HCT116 (cell line): Measurements from ENCODE around the gene AGMAT. TPM values are rescaled to one million over a fixed set of nuclear protein-coding genes. Genes with fewer than 3 reads are reported as not detected.

Experiments used
- ATAC-seq: fragments of 200-7000 bp; cut with Tn5 transposase; 2 replicates; pipeline ENCODE4 v1.9.1; 2020; ENCODE audit warnings: mild to moderate bottlenecking, moderate library complexity
- BruUV-seq: library from RNA; stranded (reverse); fragments of 400-500 nt; replicated peaks from 2 replicates; lab custom pipeline; 2021; lab: Mats Ljungman, UMichigan
- CTCF ChIA-PET: fragments of 300-600 bp; sonication (Branson Sonifier 250); formaldehyde crosslinking; loops from one replicate; lab custom pipeline; 2021; ENCODE audit warnings: antibody characterized with exemption; lab: Charles Lee
- POLR2A ChIA-PET: fragments of 300-600, 350-600 bp; sonication (Branson Sonifier 250); formaldehyde crosslinking; loops from one replicate; lab custom pipeline; 2021; ENCODE audit warnings: antibody characterized with exemption; lab: Charles Lee
- RAD21 ChIA-PET, 2 experiments: fragments of 300-600 bp; sonication (Branson Sonifier 250); formaldehyde crosslinking; loops; one replicate each; lab custom pipeline; 2023; ENCODE audit warnings: low total read pairs in 2 of 2; ENCODE audit not compliant: uncharacterized antibody in 2 of 2, unreplicated experiment in 2 of 2, low non-redundant PET in 1 of 2; lab: Charles Lee
- DNase-seq: peaks from one replicate; pipeline ENCODE4 v3.0.0-alpha.2; 2010; ENCODE audit warnings: low read depth, low spot score
- H2AFZ ChIP-seq: fragments of 200-600 bp; shearing (Covaris generic), sonication (generic); 2 replicates; pipeline ENCODE4 v1.6.1; 2017; ENCODE audit warnings: low read depth, mixed run types, mixed read lengths, antibody characterized with exemption, low read length; ENCODE audit not compliant: poor library complexity, severe bottlenecking
- H3K27ac ChIP-seq: 2 replicates; pipeline ENCODE4 v1.5.1; 2012; ENCODE audit warnings: low read depth, low read length
- H3K27me3 ChIP-seq: fragments of 200-600 bp; sonication (generic); 2 replicates; pipeline ENCODE4 v1.6.1; 2016; ENCODE audit warnings: mixed run types, low read length, mixed read lengths; ENCODE audit not compliant: insufficient read depth
- H3K36me3 ChIP-seq, 2 experiments: fragments of 200-500 bp in 1 of 2; fragments of 200-600 bp in 1 of 2; sonication (Bioruptor generic) in 1 of 2; sonication (generic) in 1 of 2; 2 replicates each; pipeline versions ENCODE4 v1.5.1 to v1.6.1; 2014 to 2016; ENCODE audit warnings: low read length in 2 of 2, inconsistent platforms in 1 of 2, mixed read lengths in 1 of 2, mixed run types in 1 of 2; ENCODE audit not compliant: insufficient read depth in 2 of 2, control insufficient read depth in 1 of 2
- H3K4me1 ChIP-seq, 2 experiments: fragments of 200-600 bp in 1 of 2; sonication (generic) in 1 of 2; 2 replicates each; pipeline versions ENCODE4 v1.5.1 to v1.6.1; 2012 to 2017; ENCODE audit warnings: low read length in 2 of 2, inconsistent platforms in 1 of 2, mild to moderate bottlenecking in 1 of 2, mixed read lengths in 1 of 2, mixed run types in 1 of 2, moderate library complexity in 1 of 2; ENCODE audit not compliant: insufficient read depth in 2 of 2, control insufficient read depth in 1 of 2
- H3K4me2 ChIP-seq: fragments of 200-600 bp; sonication (generic); 2 replicates; pipeline ENCODE4 v1.6.1; 2017; ENCODE audit warnings: mixed run types, low read length, mixed read lengths
- H3K4me3 ChIP-seq, 2 experiments: fragments of 200-600 bp in 1 of 2; sonication (generic) in 1 of 2; replicated peaks in 1 of 2; 2 replicates each; pipeline ENCODE4 v1.5.1; 2011 to 2016; ENCODE audit warnings: low read length in 2 of 2, control low read depth in 1 of 2, low read depth in 1 of 2, mild to moderate bottlenecking in 1 of 2, mixed read lengths in 1 of 2, mixed run types in 1 of 2
- H3K79me2 ChIP-seq: fragments of 200-600 bp; sonication (generic); 2 replicates; pipeline ENCODE4 v1.6.1; 2017; ENCODE audit warnings: mild to moderate bottlenecking, mixed run types, low read length, moderate library complexity, mixed read lengths; ENCODE audit not compliant: insufficient read depth
- H3K9ac ChIP-seq: fragments of 200-600 bp; sonication (generic); 2 replicates; pipeline ENCODE4 v1.6.1; 2016; ENCODE audit warnings: low read length, mixed read lengths
- H3K9me2 ChIP-seq: fragments of 200-600 bp; sonication (generic), shearing (Covaris generic); 2 replicates; pipeline ENCODE4 v1.6.1; 2017; ENCODE audit warnings: mixed run types, mild to moderate bottlenecking, moderate library complexity; ENCODE audit not compliant: insufficient read depth
- H3K9me3 ChIP-seq, 2 experiments: fragments of 200-500 bp in 1 of 2; fragments of 200-600 bp in 1 of 2; sonication (Bioruptor generic) in 1 of 2; sonication (generic) in 1 of 2; 2 replicates each; pipeline ENCODE4 v1.6.1; 2014 to 2017; ENCODE audit warnings: low read length in 2 of 2, mixed read lengths in 2 of 2, inconsistent platforms in 1 of 2, low read depth in 1 of 2, mild to moderate bottlenecking in 1 of 2, mixed run types in 1 of 2, moderate library complexity in 1 of 2; ENCODE audit not compliant: control insufficient read depth in 1 of 2, insufficient read depth in 1 of 2
- H4K20me1 ChIP-seq: fragments of 200-600 bp; sonication (generic), shearing (Covaris generic); 2 replicates; pipeline ENCODE4 v1.6.1; 2017; ENCODE audit warnings: mixed run types, mild to moderate bottlenecking, moderate library complexity; ENCODE audit not compliant: insufficient read depth
- EZH2phosphoT487 ChIP-seq: fragments of 200-600 bp; IDR thresholded peaks from 2 replicates; pipeline ENCODE4 v1.6.1; 2018; ENCODE audit warnings: antibody characterized with exemption, borderline replicate concordance
- SIN3A ChIP-seq: IDR thresholded peaks from 2 replicates; pipeline ENCODE4 v1.6.1; 2012; ENCODE audit warnings: low read depth
- SP1 ChIP-seq: IDR thresholded peaks from 2 replicates; pipeline ENCODE4 v1.6.1; 2012; ENCODE audit warnings: low read depth
- TCF7L2 ChIP-seq: IDR thresholded peaks from 2 replicates; pipeline ENCODE4 v1.7.0; 2011; ENCODE audit warnings: borderline replicate concordance, inconsistent platforms; ENCODE audit not compliant: insufficient read depth, insufficient read length; ENCODE audit errors: extremely low read depth
- intact Hi-C: fragments of 100-400 bp; cut with micrococcal nuclease; formaldehyde crosslinking; loops from 2 replicates; pipeline ENCODE4 v1.10.0; 2022
- total RNA-seq: library from RNA; stranded (reverse); gene quantifications from one replicate; pipeline ENCODE4 v1.2.1, GENCODE V29; 2021; ENCODE audit not compliant: unreplicated experiment

Gene AGMAT
- total RNA-seq, 1 experiment from 2014 or later = not detected

GRCh38 chr1:15578921-15579682 is 5.7 kb downstream of the AGMAT start:
- ChIA-PET RAD21 (no interaction called here), POLR2A (no interaction called here), CTCF (no interaction called here)
- Histone ChIP-seq H3K9ac (no peak overlapping the region), H3K9me2 (no peaks in the 10 kb centered on the region), H3K27ac (no peak overlapping the region), H4K20me1 (no peaks in the 10 kb centered on the region), H2AFZ (no peak overlapping the region), H3K79me2 (no peaks in the 10 kb centered on the region), H3K36me3 (no peaks in the 10 kb centered on the region), H3K27me3 (no peaks in the 10 kb centered on the region), H3K9me3 (no peaks in the 10 kb centered on the region), H3K4me2 (no peak overlapping the region), H3K4me3 (no peak overlapping the region), H3K4me1 (no peaks in the 10 kb centered on the region)
- ATAC-seq (no peak), DNase-seq (no peak)
- BruUV-seq = no TSS peak
- intact Hi-C loops = no loop called here
- TF ChIP-seq EZH2phosphoT487 = no peak

DNA sequence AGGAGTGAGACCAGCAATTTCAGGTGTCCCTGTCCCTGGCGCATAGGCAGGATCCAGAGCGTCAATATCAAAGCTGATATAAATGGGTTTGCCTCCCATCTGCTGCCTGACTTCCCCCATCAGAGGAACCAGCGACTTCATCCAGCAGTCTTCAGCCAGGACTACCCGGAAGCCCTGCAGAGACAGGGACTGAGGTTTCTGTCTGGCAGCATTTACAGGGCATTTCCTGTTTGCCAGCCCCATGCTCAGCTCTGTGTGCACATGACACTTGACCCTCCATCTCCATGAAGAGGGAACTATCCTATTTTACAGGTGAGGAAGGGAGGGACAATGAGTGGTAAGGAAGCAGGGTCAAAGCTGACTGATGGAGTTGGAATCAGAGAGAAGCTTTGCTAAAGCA is 7.2 kb downstream of the AGMAT start:
- H3K4me3 ChIP-seq = no peak overlapping the region
- H3K9me2 ChIP-seq = no peaks in the 10 kb centered on the region
- no peak overlapping the region for H2AFZ ChIP-seq
- H3K27ac ChIP-seq = no peak overlapping the region
- H3K36me3 ChIP-seq = no peaks in the 10 kb centered on the region
- RAD21 ChIA-PET = no interaction called here
- intact Hi-C loops = no loop called here
- H3K4me1 ChIP-seq = no peaks in the 10 kb centered on the region
- H3K9ac ChIP-seq = no peak overlapping the region
- H3K79me2 ChIP-seq = no peaks in the 10 kb centered on the region
- no peaks in the 10 kb centered on the region for H3K27me3 ChIP-seq
- no TSS peak for BruUV-seq
- H3K9me3 ChIP-seq = no peaks in the 10 kb centered on the region
- no peaks in the 10 kb centered on the region for H4K20me1 ChIP-seq
- CTCF ChIA-PET = no interaction called here
- no peak overlapping the region for H3K4me2 ChIP-seq
- no peak for TF ChIP-seq SIN3A
- no peak for TF ChIP-seq TCF7L2
- TF ChIP-seq EZH2phosphoT487 = no peak
- no peak for TF ChIP-seq SP1
- POLR2A ChIA-PET = no interaction called here
- no peak for ATAC-seq
- DNase-seq = no peak
